SK-N-SH (cell line): ENCODE results near the gene PLK1. TPM values are rescaled to one million over a fixed set of nuclear protein-coding genes. Genes with fewer than 3 reads are reported as not detected.

Source experiments
- CTCF ChIA-PET: fragments of 300-600, 350-600 bp; formaldehyde crosslinking; extraction: SDS; loops from one replicate; lab custom pipeline; 2021; lab: Yijun Ruan, JAX
- POLR2A ChIA-PET: fragments of 350-600 bp; sonication (Branson Sonifier 250); formaldehyde crosslinking; extraction: SDS; loops from one replicate; lab custom pipeline; 2020; ENCODE audit warnings: antibody characterized with exemption, inconsistent platforms; lab: Yijun Ruan, JAX
- DNase-seq: peaks from one replicate; pipeline ENCODE4 v3.0.0; 2012
- H2AFZ ChIP-seq: fragments of 200-600 bp; sonication (generic); 2 replicates; pipeline ENCODE4 v1.8.1; 2016; ENCODE audit warnings: antibody characterized with exemption, mild to moderate bottlenecking, low read depth
- H3F3A ChIP-seq: fragments of 200-600 bp; sonication (generic); replicated peaks from 2 replicates; pipeline ENCODE3; 2016; ENCODE audit warnings: antibody characterized with exemption, mild to moderate bottlenecking; ENCODE audit not compliant: insufficient read depth
- H3K27ac ChIP-seq, 2 experiments: fragments of 200-500 bp in 1 of 2; fragments of 200-600 bp in 1 of 2; sonication (Bioruptor generic) in 1 of 2; sonication (generic), shearing (Covaris generic) in 1 of 2; 2 replicates each; pipeline versions ENCODE4 v1.5.1 to v1.6.1; 2014 to 2016; ENCODE audit warnings: low read depth in 2 of 2, inconsistent platforms in 1 of 2, low read length in 1 of 2, mild to moderate bottlenecking in 1 of 2, mixed read lengths in 1 of 2
- H3K27me3 ChIP-seq: fragments of 200-600 bp; sonication (generic), shearing (Covaris generic); 2 replicates; pipeline ENCODE4 v1.6.1; 2016; ENCODE audit warnings: mixed run types; ENCODE audit not compliant: insufficient read depth
- H3K36me3 ChIP-seq, 2 experiments: fragments of 200-500 bp in 1 of 2; fragments of 200-600 bp in 1 of 2; sonication (Bioruptor generic) in 1 of 2; sonication (generic) in 1 of 2; replicated peaks in 1 of 2; 2 replicates each; pipeline versions ENCODE3 to v1.5.1; 2014 to 2016; ENCODE audit warnings: low read length in 1 of 2, mild to moderate bottlenecking in 1 of 2; ENCODE audit not compliant: insufficient read depth in 2 of 2, control insufficient read depth in 1 of 2
- H3K4me1 ChIP-seq, 2 experiments: fragments of 200-500 bp in 1 of 2; fragments of 200-600 bp in 1 of 2; sonication (Bioruptor generic) in 1 of 2; sonication (generic), shearing (Covaris generic) in 1 of 2; 2 replicates each; pipeline versions ENCODE4 v1.5.1 to v1.6.1; 2014 to 2016; ENCODE audit warnings: low read depth in 1 of 2, low read length in 1 of 2, mixed run types in 1 of 2; ENCODE audit not compliant: insufficient read depth in 2 of 2, control insufficient read depth in 1 of 2
- H3K4me2 ChIP-seq: fragments of 200-600 bp; sonication (generic), shearing (Covaris generic); 2 replicates; pipeline ENCODE4 v1.6.1; 2017; ENCODE audit warnings: mixed run types
- H3K4me3 ChIP-seq, 2 experiments: fragments of 200-500 bp in 1 of 2; fragments of 200-600 bp in 1 of 2; sonication (Bioruptor generic) in 1 of 2; sonication (generic), shearing (Covaris generic) in 1 of 2; 2 replicates each; pipeline versions ENCODE4 v1.5.1 to v1.8.1; 2014 to 2016; ENCODE audit warnings: low read depth in 2 of 2, inconsistent platforms in 1 of 2, low read length in 1 of 2, mild to moderate bottlenecking in 1 of 2, mixed read lengths in 1 of 2, moderate library complexity in 1 of 2
- H3K79me2 ChIP-seq: fragments of 200-600 bp; sonication (generic); 2 replicates; pipeline ENCODE4 v1.8.1; 2017; ENCODE audit warnings: mild to moderate bottlenecking; ENCODE audit not compliant: insufficient read depth
- H3K9ac ChIP-seq: fragments of 200-600 bp; sonication (generic); 2 replicates; pipeline ENCODE4 v1.6.1; 2017; ENCODE audit warnings: mixed run types
- H3K9me2 ChIP-seq: fragments of 200-600 bp; sonication (generic); 2 replicates; pipeline ENCODE4 v1.6.1; 2017; ENCODE audit warnings: mixed run types
- H3K9me3 ChIP-seq: fragments of 200-600 bp; sonication (generic); 2 replicates; pipeline ENCODE4 v1.6.1; 2017; ENCODE audit warnings: mixed run types, mild to moderate bottlenecking, moderate library complexity
- H4K20me1 ChIP-seq: fragments of 200-600 bp; sonication (generic); 2 replicates; pipeline ENCODE4 v1.6.1; 2017; ENCODE audit warnings: mild to moderate bottlenecking, mixed run types; ENCODE audit not compliant: insufficient read depth
- FOSL2 ChIP-seq: IDR thresholded peaks from 2 replicates; pipeline ENCODE4 v1.4.0; 2012; ENCODE audit warnings: low read depth, mild to moderate bottlenecking, moderate library complexity, borderline replicate concordance
- FOXM1 ChIP-seq: IDR thresholded peaks from 2 replicates; pipeline ENCODE4 v1.4.0; 2012; ENCODE audit warnings: low read depth, mild to moderate bottlenecking
- GATA2 ChIP-seq: sonication (generic); formaldehyde crosslinking; IDR thresholded peaks from 2 replicates; pipeline ENCODE4 v1.5.0; 2020; ENCODE audit warnings: mild to moderate bottlenecking, missing genetic modification reagents
- JUND ChIP-seq: IDR thresholded peaks from 2 replicates; pipeline ENCODE4 v1.4.0; 2012
- TCF12 ChIP-seq: IDR thresholded peaks from 2 replicates; pipeline ENCODE4 v1.4.0; 2012
- TEAD4 ChIP-seq: IDR thresholded peaks from 2 replicates; pipeline ENCODE4 v1.4.0; 2012; ENCODE audit warnings: mild to moderate bottlenecking, borderline replicate concordance; ENCODE audit not compliant: insufficient read depth
- YY1 ChIP-seq: IDR thresholded peaks from 2 replicates; pipeline ENCODE4 v1.4.0; 2012; ENCODE audit warnings: low read depth, mild to moderate bottlenecking
- WGBS: methylation state at CpG from one replicate; pipeline ENCODE4 v1.1.6; 2017; ENCODE audit warnings: low lambda C conversion rate; 5-methylcytosine and 5-hydroxymethylcytosine counted together
- polyA plus RNA-seq, 3 experiments: library from polyadenylated mRNA; depleted of rRNA; stranded (reverse); fragments of >200 nt; gene quantifications; 2 replicates each; pipeline ENCODE4 v1.2.3, GENCODE V29; 2012
- TF ChIP-seq, protein P1 (sequence below): fragments of 200-600 bp; sonication (generic); IDR thresholded peaks from 2 replicates; pipeline ENCODE4 v1.6.1; 2017; ENCODE audit warnings: antibody characterized with exemption, mild to moderate bottlenecking, moderate library complexity
- TF ChIP-seq, protein P2 (sequence below): IDR thresholded peaks from 2 replicates; pipeline ENCODE4; 2012

The PLK1 gene
- polyA plus RNA-seq, 1 of the 3 experiments (the other 2 are of a cell fraction) = 68.7 TPM

DNA sequence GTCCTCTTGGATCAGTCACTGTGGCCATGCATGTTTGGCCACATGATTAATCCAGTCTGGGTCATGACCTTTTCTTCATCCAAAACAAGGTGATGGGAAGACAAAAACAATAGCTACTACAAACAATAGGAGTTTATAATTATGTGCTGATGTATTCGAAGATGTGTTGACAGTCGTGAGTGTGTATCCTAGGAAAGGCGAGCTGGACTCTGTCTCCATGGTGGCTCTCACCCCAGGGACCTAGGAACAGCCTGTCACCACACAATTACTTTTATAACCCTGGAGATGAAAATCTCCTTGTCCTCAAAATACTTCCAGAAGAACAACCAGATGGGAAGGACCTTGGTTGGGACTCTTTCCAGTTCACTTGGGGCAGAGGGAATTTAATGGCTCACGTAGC, 9.8 kb upstream of the PLK1 start (continued):
- TF ChIP-seq, protein P1, sequence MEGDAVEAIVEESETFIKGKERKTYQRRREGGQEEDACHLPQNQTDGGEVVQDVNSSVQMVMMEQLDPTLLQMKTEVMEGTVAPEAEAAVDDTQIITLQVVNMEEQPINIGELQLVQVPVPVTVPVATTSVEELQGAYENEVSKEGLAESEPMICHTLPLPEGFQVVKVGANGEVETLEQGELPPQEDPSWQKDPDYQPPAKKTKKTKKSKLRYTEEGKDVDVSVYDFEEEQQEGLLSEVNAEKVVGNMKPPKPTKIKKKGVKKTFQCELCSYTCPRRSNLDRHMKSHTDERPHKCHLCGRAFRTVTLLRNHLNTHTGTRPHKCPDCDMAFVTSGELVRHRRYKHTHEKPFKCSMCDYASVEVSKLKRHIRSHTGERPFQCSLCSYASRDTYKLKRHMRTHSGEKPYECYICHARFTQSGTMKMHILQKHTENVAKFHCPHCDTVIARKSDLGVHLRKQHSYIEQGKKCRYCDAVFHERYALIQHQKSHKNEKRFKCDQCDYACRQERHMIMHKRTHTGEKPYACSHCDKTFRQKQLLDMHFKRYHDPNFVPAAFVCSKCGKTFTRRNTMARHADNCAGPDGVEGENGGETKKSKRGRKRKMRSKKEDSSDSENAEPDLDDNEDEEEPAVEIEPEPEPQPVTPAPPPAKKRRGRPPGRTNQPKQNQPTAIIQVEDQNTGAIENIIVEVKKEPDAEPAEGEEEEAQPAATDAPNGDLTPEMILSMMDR = no peak

DNA sequence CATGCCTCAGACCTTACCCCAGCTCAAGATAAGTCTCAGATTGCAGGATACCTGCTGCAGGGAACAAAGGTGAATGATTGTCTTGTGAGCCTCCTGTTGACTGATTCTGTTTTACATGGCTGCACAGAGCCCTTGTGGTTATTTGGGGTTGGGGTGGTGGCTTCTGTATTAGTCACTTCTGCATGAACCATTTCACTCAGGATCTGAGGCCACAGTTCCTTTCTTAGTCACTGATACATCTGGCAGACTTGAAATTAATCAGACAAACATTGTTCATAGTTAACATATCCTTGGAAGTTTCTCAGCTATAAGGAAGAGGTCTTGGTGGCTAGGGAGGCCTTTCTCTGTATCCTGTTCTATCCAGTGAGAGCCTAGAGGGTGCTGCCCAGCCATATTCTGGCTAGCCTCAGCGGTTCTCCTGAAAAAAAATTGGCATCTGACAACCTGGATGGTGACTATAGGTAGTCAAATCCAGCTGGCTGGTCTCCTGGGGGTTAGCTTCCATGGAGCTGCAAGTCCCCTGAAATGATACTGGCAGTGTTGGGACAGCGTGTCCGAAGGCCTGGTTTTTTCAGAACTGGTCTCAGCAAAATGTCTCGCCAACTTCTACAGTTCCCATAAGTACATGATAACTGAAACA, 8.4 kb upstream of the PLK1 start:
- ChIA-PET CTCF (interaction anchor here (3.1 kb wide), 1 partner anchor 8 kb away, joined by 19 read pairs; the partner anchor contains the start of gene PLK1), POLR2A (interaction anchor here (0.5 kb wide), 1 partner anchor 211 kb away, joined by 4 read pairs; no protein-coding TSS in a partner anchor)
- H3K27me3 ChIP-seq = no peaks in the 10 kb centered on the region
- H3K9ac ChIP-seq = no peak overlapping the region
- no peaks in the 10 kb centered on the region for H3K9me3 ChIP-seq
- no peaks in the 10 kb centered on the region for H3K9me2 ChIP-seq
- no peak overlapping the region; the same call in 1 of the 2 replicates for H3K4me2 ChIP-seq
- no peak for DNase-seq
- 100% methylated on average over 3 of the region's 4 CpGs for WGBS
- TF ChIP-seq, protein P2, sequence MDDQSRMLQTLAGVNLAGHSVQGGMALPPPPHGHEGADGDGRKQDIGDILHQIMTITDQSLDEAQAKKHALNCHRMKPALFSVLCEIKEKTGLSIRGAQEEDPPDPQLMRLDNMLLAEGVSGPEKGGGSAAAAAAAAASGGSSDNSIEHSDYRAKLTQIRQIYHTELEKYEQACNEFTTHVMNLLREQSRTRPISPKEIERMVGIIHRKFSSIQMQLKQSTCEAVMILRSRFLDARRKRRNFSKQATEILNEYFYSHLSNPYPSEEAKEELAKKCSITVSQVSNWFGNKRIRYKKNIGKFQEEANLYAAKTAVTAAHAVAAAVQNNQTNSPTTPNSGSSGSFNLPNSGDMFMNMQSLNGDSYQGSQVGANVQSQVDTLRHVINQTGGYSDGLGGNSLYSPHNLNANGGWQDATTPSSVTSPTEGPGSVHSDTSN = 0 out of 2 replicates have a peak, but pooled peaks have one; percentile 18
- TF ChIP-seq TEAD4 = no peak
- TF ChIP-seq GATA2 (CRISPR knock-in tag) = no peak
- TF ChIP-seq FOXM1 = no peak
- peak; percentile 49 for TF ChIP-seq TCF12
- peak; percentile 63; the same call in 1 of the 2 replicates for TF ChIP-seq FOSL2
- TF ChIP-seq JUND = 0 out of 2 replicates have a peak, but pooled peaks have one; percentile 15
- H3K4me3 ChIP-seq = no peak overlapping the region
- peaks cover 0 to 12% of the 10 kb centered on the region in 2 experiments; a peak in 1 of 4 replicates for H3K4me1 ChIP-seq
- H4K20me1 ChIP-seq = peaks cover 3% of the 10 kb centered on the region
- no peak overlapping the region for H2AFZ ChIP-seq
- H3K27ac ChIP-seq = peak overlapping the region in 1 of 2 experiments; percentile 61; a peak in 2 of 4 replicates
- H3K79me2 ChIP-seq = peaks cover 3% of the 10 kb centered on the region; the same call in 1 of the 2 replicates
- peaks cover 16% of the 10 kb centered on the region for H3F3A ChIP-seq
- H3K36me3 ChIP-seq = peaks cover 51 to 75% of the 10 kb centered on the region in 2 experiments

DNA sequence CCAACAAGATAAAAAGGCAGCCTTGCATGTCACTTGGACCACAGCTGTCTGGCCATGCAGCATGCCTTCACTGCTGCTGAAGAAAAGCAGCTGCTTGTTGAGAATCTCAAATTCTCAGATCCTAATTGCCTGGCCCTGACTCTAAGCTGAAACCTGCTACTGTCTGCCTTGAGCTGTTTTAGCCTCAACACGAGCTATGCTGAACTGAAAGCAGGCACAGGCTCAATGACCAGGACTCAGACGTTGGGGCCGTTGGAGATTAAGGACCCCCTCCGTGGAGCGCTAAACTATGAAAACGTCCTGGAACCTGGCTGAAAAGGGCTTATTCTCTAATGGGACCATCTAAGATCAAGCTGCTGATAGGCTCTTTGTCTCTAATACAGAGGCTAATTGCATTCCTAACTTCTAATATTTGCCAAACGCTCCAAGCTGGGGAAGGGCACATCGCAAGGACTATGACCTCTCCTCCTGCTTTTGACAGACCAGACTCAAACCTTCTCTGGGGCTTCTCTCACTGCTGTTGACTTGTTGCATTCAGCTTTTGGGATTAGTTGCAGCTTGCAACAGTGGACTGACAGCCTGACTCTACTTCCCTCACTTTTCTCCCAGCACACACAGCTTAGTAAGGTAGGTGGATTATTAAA, 4.6 kb upstream of the PLK1 start:
- ChIA-PET POLR2A (no interaction called here), CTCF (interaction anchor here (1.1 kb wide), 2 partner anchors 22 to 79 kb away, joined by 3 read pairs; no protein-coding TSS in a partner anchor)
- H3K27ac ChIP-seq = no peak overlapping the region
- H3K9me2 ChIP-seq = no peaks in the 10 kb centered on the region
- TF ChIP-seq JUND (no peak), YY1 (no peak)
- 74% methylated on average over 7 of the region's 8 CpGs for WGBS
- no peak overlapping the region for H3K4me3 ChIP-seq
- no peaks in the 10 kb centered on the region for H3K9me3 ChIP-seq
- no peak overlapping the region for H3K9ac ChIP-seq
- no peak for DNase-seq
- H4K20me1 ChIP-seq = peaks cover 7% of the 10 kb centered on the region
- H3K4me1 ChIP-seq = peaks cover 5 to 12% of the 10 kb centered on the region in 2 experiments; a peak in 2 of 4 replicates
- H2AFZ ChIP-seq = no peak overlapping the region
- H3K4me2 ChIP-seq = no peak overlapping the region
- H3F3A ChIP-seq = peaks cover 23% of the 10 kb centered on the region
- H3K27me3 ChIP-seq = no peaks in the 10 kb centered on the region
- peaks cover 19 to 37% of the 10 kb centered on the region in 2 experiments for H3K36me3 ChIP-seq
- peaks cover 18% of the 10 kb centered on the region for H3K79me2 ChIP-seq
